ENCODE data around the gene IL36B.

The IL36B gene

DNA sequence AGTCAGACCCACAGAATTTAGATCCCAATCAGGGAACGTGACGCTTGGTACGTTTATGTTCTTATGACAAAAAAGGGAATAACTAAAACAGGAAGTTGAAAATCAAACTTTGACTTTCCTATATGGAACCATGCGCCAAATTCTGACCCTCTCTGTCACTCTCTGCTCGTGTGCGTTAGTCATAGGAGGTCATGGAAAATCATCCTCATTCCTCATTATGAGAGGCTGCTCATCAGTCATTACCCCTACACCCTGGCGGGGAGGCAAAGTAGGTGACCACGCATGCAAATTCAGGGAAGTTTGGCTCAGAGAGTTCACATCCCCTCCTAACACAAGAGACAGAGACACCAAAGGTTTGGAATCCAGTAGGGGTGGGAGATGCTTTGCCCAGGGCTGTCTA is 30.6 kb upstream of the IL36B start:
- Mint-ChIP-seq H3K27ac (no peak overlapping the region), H3K27me3 (ENCODE audit: low read depth) (no peaks in the 10 kb centered on the region), H3K9me3 (no peaks in the 10 kb centered on the region), H3K4me1 (ENCODE audit: low read depth) (peaks cover 7% of the 10 kb centered on the region), H3K4me3 (no peak overlapping the region), H3K36me3 (ENCODE audit: low read depth) (no peaks in the 10 kb centered on the region)

DNA sequence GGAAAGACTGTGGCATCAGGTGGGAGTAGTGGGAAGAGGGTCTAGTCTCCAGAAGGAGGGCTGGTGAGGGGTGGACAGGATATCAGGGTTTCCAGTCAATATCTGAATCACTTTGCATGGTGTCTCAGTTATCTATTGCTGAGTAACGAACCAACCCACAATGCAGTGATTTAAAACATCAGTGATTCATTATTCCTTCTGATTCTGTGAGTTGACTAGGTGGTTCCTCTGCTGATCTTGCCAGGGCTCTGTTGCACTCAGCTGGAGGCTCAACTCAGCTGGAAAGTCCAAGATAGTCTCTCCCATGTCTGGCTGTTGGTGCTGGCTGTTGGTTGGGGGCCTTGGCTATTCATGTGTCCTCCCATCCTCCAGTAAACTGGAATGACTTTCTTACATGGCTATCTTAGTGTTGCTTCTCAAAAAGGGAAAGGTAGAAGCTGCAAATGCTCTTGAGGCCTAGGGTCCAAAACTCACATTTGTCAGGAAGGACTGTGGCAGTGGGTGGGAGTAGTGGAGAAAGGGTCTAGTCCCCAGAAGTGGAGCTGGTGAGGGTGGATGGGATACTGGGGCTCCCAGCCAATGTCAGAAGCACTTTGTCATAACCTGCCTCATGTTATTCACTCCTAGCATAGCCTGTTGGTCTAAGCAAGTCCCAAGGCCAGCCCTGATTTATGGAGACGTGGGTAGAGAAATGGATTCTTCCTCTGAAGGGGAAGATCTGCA is 29.0 kb upstream of the IL36B start:
- Mint-ChIP-seq H3K4me1 (ENCODE audit: low read depth) (peaks cover 9% of the 10 kb centered on the region), H3K36me3 (ENCODE audit: low read depth) (no peaks in the 10 kb centered on the region), H3K27ac (no peak overlapping the region), H3K4me3 (no peak overlapping the region), H3K9me3 (no peaks in the 10 kb centered on the region), H3K27me3 (ENCODE audit: low read depth) (peaks cover 3% of the 10 kb centered on the region)

- Mint-ChIP-seq H3K9me3 (no peaks in the 10 kb centered on the region), H3K4me1 (ENCODE audit: low read depth) (peaks cover 9% of the 10 kb centered on the region), H3K27me3 (ENCODE audit: low read depth) (peaks cover 3% of the 10 kb centered on the region), H3K4me3 (no peak overlapping the region), H3K36me3 (ENCODE audit: low read depth) (no peaks in the 10 kb centered on the region), H3K27ac (no peak overlapping the region)
Observed at GRCh38 chr2:113080134-113080533, 27.5 kb upstream of the IL36B start.

- no peak overlapping the region for H3K27ac Mint-ChIP-seq
- no peaks in the 10 kb centered on the region for H3K36me3 Mint-ChIP-seq (ENCODE audit: low read depth)
- peaks cover 9% of the 10 kb centered on the region for H3K4me1 Mint-ChIP-seq (ENCODE audit: low read depth)
- peaks cover 3% of the 10 kb centered on the region for H3K27me3 Mint-ChIP-seq (ENCODE audit: low read depth)
- no peaks in the 10 kb centered on the region for H3K9me3 Mint-ChIP-seq
- H3K4me3 Mint-ChIP-seq = no peak overlapping the region
Observed at GRCh38 chr2:113079131-113079530, 26.5 kb upstream of the IL36B start.

DNA sequence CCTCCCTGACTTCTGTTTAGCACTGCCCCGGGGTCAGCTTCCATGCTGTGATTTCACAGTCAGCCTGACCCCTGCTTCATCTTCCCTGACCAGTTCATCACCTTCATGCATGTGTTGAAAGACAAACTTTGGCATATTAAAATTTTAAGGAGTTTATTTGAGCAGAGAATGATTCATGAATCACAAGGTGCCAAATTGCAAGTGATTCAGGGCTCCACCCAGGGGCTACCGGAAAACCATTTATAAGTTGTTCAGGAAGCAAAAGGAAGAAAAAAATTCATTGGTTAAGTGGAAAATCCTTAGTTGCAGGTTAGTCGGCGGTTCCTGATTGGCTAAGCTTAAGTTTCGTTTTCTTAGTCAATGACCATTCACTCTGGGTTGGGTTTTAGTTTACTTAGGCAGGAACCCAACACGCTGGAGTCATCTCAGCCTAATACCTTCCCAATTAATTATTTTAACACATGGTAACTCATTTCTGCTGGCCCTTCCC is 25.7 kb upstream of the IL36B start:
- H3K9me3 Mint-ChIP-seq = no peaks in the 10 kb centered on the region
- H3K27me3 Mint-ChIP-seq (ENCODE audit: low read depth) = peaks cover 3% of the 10 kb centered on the region
- no peaks in the 10 kb centered on the region for H3K36me3 Mint-ChIP-seq (ENCODE audit: low read depth)
- no peak overlapping the region for H3K4me3 Mint-ChIP-seq
- peak overlapping the region; percentile 31 for H3K27ac Mint-ChIP-seq
- H3K4me1 Mint-ChIP-seq (ENCODE audit: low read depth) = peaks cover 9% of the 10 kb centered on the region

DNA sequence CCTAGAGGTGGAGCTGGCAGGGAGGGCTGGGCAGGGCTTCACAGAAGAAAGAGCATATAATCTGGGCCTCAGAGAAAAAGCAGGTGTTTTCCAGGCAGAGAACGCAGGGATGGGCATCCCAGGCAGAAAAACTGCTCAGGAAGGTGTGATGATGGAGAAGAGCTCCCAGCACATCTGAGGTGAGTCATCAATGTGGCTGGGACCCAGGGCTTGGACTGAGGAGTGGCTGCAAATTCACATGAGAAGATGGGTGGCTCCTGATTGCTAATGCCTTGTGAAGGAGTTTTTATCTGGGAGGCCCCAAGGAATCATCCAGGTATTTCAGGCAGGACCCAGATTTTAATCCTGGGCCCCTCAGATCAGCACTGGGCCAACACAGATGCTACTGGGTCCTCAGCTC is 25.3 kb upstream of the IL36B start:
- Mint-ChIP-seq H3K27me3 (ENCODE audit: low read depth) (peaks cover 3% of the 10 kb centered on the region), H3K27ac (no peak overlapping the region), H3K4me1 (ENCODE audit: low read depth) (peaks cover 9% of the 10 kb centered on the region), H3K9me3 (no peaks in the 10 kb centered on the region), H3K4me3 (no peak overlapping the region), H3K36me3 (ENCODE audit: low read depth) (no peaks in the 10 kb centered on the region)

DNA sequence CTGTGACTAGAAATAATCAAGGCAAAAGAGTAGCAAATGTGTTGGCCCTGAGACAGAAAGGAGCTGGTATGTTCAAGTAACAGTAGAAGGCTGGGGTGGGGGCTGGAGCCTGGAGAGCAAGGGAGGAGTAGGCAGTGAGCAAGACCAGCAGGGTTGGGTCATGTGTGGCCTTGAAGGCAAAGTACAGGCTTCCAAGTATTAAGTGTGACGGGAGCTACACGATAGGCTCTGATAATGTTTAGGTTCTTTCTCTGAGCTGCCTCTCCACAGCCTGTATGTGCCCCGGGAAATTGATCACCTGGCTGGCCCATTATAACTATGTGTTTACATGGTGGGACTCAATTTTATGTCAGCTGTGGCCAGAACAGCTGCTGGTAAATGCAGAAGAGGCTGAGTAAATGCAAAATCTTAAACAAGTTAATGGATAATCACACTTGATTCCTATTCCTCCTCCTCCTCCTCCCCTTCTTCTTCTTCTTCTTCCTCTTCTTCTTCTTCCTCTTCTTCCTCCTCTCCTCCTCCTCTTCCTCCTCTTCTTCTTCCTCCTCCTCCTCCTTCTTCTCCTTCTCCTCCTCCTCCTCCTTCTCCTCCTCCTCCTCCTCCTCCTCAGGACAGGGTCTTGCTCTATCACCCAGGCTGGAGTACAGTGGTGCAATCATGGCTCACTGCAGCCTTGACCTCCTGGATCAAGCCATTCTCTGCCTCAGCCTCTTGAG is 24.4 kb upstream of the IL36B start:
- peaks cover 9% of the 10 kb centered on the region for H3K4me1 Mint-ChIP-seq (ENCODE audit: low read depth)
- H3K36me3 Mint-ChIP-seq (ENCODE audit: low read depth) = no peaks in the 10 kb centered on the region
- H3K27me3 Mint-ChIP-seq (ENCODE audit: low read depth) = peaks cover 3% of the 10 kb centered on the region
- H3K9me3 Mint-ChIP-seq = no peaks in the 10 kb centered on the region
- no peak overlapping the region for H3K27ac Mint-ChIP-seq
- no peak overlapping the region for H3K4me3 Mint-ChIP-seq

GRCh38 chr2:113075600-113075999 is 22.9 kb upstream of the IL36B start:
- H3K36me3 Mint-ChIP-seq (ENCODE audit: low read depth) = no peaks in the 10 kb centered on the region
- peaks cover 3% of the 10 kb centered on the region for H3K27me3 Mint-ChIP-seq (ENCODE audit: low read depth)
- H3K4me1 Mint-ChIP-seq (ENCODE audit: low read depth) = peaks cover 9% of the 10 kb centered on the region
- no peaks in the 10 kb centered on the region for H3K9me3 Mint-ChIP-seq
- H3K27ac Mint-ChIP-seq = no peak overlapping the region
- no peak overlapping the region for H3K4me3 Mint-ChIP-seq

GRCh38 chr2:113075030-113075429 is 22.4 kb upstream of the IL36B start:
- Mint-ChIP-seq H3K4me1 (ENCODE audit: low read depth) (peaks cover 9% of the 10 kb centered on the region), H3K36me3 (ENCODE audit: low read depth) (no peaks in the 10 kb centered on the region), H3K4me3 (no peak overlapping the region), H3K27ac (no peak overlapping the region), H3K9me3 (no peaks in the 10 kb centered on the region), H3K27me3 (ENCODE audit: low read depth) (peaks cover 4% of the 10 kb centered on the region)

DNA sequence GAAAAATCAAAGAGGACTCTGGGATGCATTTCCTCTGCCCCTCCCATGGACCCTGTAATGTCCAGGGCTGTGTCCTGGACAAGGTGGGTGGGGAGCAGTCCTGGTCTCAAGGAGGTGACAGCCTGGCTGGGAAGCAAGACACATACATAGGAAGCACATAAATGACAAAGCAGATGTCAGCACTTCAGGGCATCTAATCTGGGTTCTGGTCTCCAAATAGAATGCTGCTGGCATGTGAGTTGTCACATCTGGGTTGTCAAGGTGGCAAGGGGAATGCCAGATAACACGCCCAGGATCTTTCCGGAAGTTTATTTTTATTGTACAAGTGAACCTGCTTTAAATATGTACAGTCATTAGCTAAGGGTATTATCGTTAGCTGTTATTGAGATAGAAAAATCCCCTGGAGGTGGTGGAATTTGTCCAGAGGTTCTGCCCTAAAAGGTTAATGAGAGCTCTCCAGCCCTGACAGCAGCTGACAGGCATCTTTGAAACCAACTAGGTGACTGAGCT is 20.7 kb upstream of the IL36B start:
- Mint-ChIP-seq H3K4me3 (no peak overlapping the region), H3K9me3 (no peaks in the 10 kb centered on the region), H3K27me3 (ENCODE audit: low read depth) (peaks cover 15% of the 10 kb centered on the region), H3K36me3 (ENCODE audit: low read depth) (no peaks in the 10 kb centered on the region), H3K4me1 (ENCODE audit: low read depth) (peaks cover 9% of the 10 kb centered on the region), H3K27ac (no peak overlapping the region)

GRCh38 chr2:113072584-113072983 is 19.9 kb upstream of the IL36B start:
- no peak overlapping the region for H3K4me3 Mint-ChIP-seq
- H3K9me3 Mint-ChIP-seq = no peaks in the 10 kb centered on the region
- no peaks in the 10 kb centered on the region for H3K36me3 Mint-ChIP-seq (ENCODE audit: low read depth)
- H3K4me1 Mint-ChIP-seq (ENCODE audit: low read depth) = peaks cover 9% of the 10 kb centered on the region
- H3K27me3 Mint-ChIP-seq (ENCODE audit: low read depth) = peaks cover 20% of the 10 kb centered on the region
- H3K27ac Mint-ChIP-seq = no peak overlapping the region

GRCh38 chr2:113070606-113070975 is 17.9 kb upstream of the IL36B start:
- Mint-ChIP-seq H3K4me1 (ENCODE audit: low read depth) (peaks cover 7% of the 10 kb centered on the region), H3K36me3 (ENCODE audit: low read depth) (no peaks in the 10 kb centered on the region), H3K27me3 (ENCODE audit: low read depth) (peaks cover 24% of the 10 kb centered on the region), H3K4me3 (no peak overlapping the region), H3K27ac (no peak overlapping the region), H3K9me3 (no peaks in the 10 kb centered on the region)

GRCh38 chr2:113069676-113070605 is 17.3 kb upstream of the IL36B start:
- H3K27ac Mint-ChIP-seq = no peak overlapping the region
- no peaks in the 10 kb centered on the region for H3K36me3 Mint-ChIP-seq (ENCODE audit: low read depth)
- H3K9me3 Mint-ChIP-seq = no peaks in the 10 kb centered on the region
- peaks cover 30% of the 10 kb centered on the region for H3K27me3 Mint-ChIP-seq (ENCODE audit: low read depth)
- no peak overlapping the region for H3K4me3 Mint-ChIP-seq
- H3K4me1 Mint-ChIP-seq (ENCODE audit: low read depth) = peaks cover 2% of the 10 kb centered on the region

DNA sequence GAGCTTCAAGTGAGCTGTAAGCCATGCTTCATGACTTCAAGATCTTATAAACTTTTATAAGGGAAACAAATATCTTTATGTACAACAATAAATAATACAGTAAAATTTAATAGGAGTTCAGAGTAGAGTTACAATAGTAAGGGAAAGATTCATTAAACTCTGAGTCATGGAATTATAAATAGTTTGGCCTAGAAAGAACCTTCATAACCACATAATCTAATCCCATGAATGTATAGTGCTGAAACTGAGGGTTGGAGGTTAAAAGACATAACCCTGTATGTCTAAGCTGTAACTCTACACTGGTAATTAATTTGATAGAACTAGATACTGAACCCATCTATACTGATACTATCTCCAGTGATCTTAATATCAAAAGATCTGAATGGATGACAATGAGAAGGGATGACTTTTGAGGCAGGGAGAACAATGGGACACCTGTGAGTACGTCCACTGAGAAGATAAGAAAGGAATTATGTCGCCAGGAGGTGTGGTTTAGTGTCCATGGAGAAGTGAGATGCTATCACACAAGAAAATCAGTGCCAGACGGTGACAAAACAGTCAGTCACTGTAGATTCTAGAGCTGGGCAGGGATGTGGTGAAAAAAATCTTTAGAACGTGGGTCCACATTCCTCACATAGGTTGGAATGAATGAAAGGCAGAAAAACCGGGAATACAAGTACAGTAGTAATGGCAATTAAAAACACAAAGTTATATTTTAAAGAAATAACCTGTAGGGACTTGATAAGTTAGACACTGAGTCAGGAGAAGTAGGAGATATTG is 16.2 kb upstream of the IL36B start:
- Mint-ChIP-seq H3K27me3 (ENCODE audit: low read depth) (peaks cover 30% of the 10 kb centered on the region), H3K27ac (no peak overlapping the region), H3K4me3 (no peak overlapping the region), H3K4me1 (ENCODE audit: low read depth) (no peaks in the 10 kb centered on the region), H3K9me3 (no peaks in the 10 kb centered on the region), H3K36me3 (ENCODE audit: low read depth) (no peaks in the 10 kb centered on the region)
